Measurements from ENCODE around the gene RAG2. TPM values are rescaled to one million over a fixed set of nuclear protein-coding genes. Genes with fewer than 3 reads are reported as not detected.

Gene RAG2
- total RNA-seq, 1 experiment from 2014 or later, result not detected

- intact Hi-C loops (cut with micrococcal nuclease), result no loop called here
- H3K9ac ChIP-seq (ENCODE audit: low read length), result no peak overlapping the region
- ATAC-seq (no peak), DNase-seq (ENCODE audit: low read depth, low spot score) (no peak)
- no peaks in the 10 kb centered on the region for H3K36me3 ChIP-seq (ENCODE audit: control insufficient read depth in 1 of 2, insufficient read depth in 2 of 2, low read length in 2 of 2)
- no peaks in the 10 kb centered on the region for H3K9me2 ChIP-seq (ENCODE audit: insufficient read depth)
- CTCF ChIA-PET, result interaction anchor here (2.0 kb wide), 1 partner anchor 188 kb away, joined by 6 read pairs; no protein-coding TSS in a partner anchor
- BruUV-seq (replicated peaks), result no TSS peak
- no peak overlapping the region for H3K27ac ChIP-seq (ENCODE audit: low read depth, low read length)
- H2AFZ ChIP-seq (ENCODE audit: low read depth, low read length, poor library complexity, severe bottlenecking), result no peak overlapping the region
- no peak overlapping the region for H3K4me2 ChIP-seq (ENCODE audit: low read length)
- POLR2A ChIA-PET, result no interaction called here
- no peaks in the 10 kb centered on the region for H4K20me1 ChIP-seq (ENCODE audit: insufficient read depth)
- H3K79me2 ChIP-seq (ENCODE audit: insufficient read depth, low read length), result no peaks in the 10 kb centered on the region
- no peak for TF ChIP-seq SIN3A (IDR thresholded peaks at IDR 0.05; ENCODE audit: low read depth)
- TF ChIP-seq ATF3 (IDR thresholded peaks at IDR 0.05), result no peak
- no peak for TF ChIP-seq POLR2AphosphoS5 (IDR thresholded peaks at IDR 0.05; ENCODE audit: low read depth, low read length)
- TF ChIP-seq MAX (IDR thresholded peaks at IDR 0.05), result no peak
- no peak for TF ChIP-seq CBX3 (IDR thresholded peaks at IDR 0.05; ENCODE audit: low read depth)
- no peak overlapping the region for H3K4me3 ChIP-seq (replicated peaks in 1 of 2; ENCODE audit: low read depth in 1 of 2, low read length in 2 of 2)
- H3K4me1 ChIP-seq (ENCODE audit: control insufficient read depth in 1 of 2, insufficient read depth in 2 of 2, low read length in 2 of 2), result no peaks in the 10 kb centered on the region
- no peaks in the 10 kb centered on the region for H3K9me3 ChIP-seq (ENCODE audit: control insufficient read depth in 1 of 2, insufficient read depth in 1 of 2, low read depth in 1 of 2, low read length in 2 of 2)
- RAD21 ChIA-PET (ENCODE audit: low non-redundant PET in 1 of 2, low total read pairs in 2 of 2, uncharacterized antibody in 2 of 2, unreplicated experiment in 2 of 2), result no interaction called here
- peaks cover 23% of the 10 kb centered on the region; the same call in 1 of the 2 replicates for H3K27me3 ChIP-seq (ENCODE audit: insufficient read depth, low read length)
Observed at GRCh38 chr11:36558571-36559413, 39.2 kb downstream of the RAG2 start.

- RAD21 ChIA-PET (ENCODE audit: low non-redundant PET in 1 of 2, low total read pairs in 2 of 2, uncharacterized antibody in 2 of 2, unreplicated experiment in 2 of 2), result no interaction called here
- H3K4me3 ChIP-seq (replicated peaks in 1 of 2; ENCODE audit: low read depth in 1 of 2, low read length in 2 of 2), result no peak overlapping the region
- TF ChIP-seq JUND (IDR thresholded peaks at IDR 0.05) (no peak), EGR1 (IDR thresholded peaks at IDR 0.05; ENCODE audit: low read depth) (no peak), ZFX (IDR thresholded peaks at IDR 0.05) (no peak), ZNF274 (IDR thresholded peaks at IDR 0.05; ENCODE audit: low read depth, low read length) (no peak), YY1 (IDR thresholded peaks at IDR 0.05; ENCODE audit: extremely low read depth, insufficient replicate concordance, low read depth, low read length) (no peak), MAX (IDR thresholded peaks at IDR 0.05) (no peak), EZH2 (IDR thresholded peaks at IDR 0.05) (no peak), POLR2A (IDR thresholded peaks at IDR 0.05; ENCODE audit: borderline replicate concordance, extremely low read depth, insufficient read depth, insufficient read length) (no peak), CBX3 (IDR thresholded peaks at IDR 0.05; ENCODE audit: low read depth) (no peak), RAD21 (IDR thresholded peaks at IDR 0.05; ENCODE audit: low read depth) (no peak), TCF7L2 (IDR thresholded peaks at IDR 0.05; ENCODE audit: borderline replicate concordance, extremely low read depth, insufficient read depth, insufficient read length) (no peak), FOSL1 (IDR thresholded peaks at IDR 0.05; ENCODE audit: low read depth) (no peak), EZH2phosphoT487 (IDR thresholded peaks at IDR 0.05; ENCODE audit: borderline replicate concordance) (no peak), REST (IDR thresholded peaks at IDR 0.05; ENCODE audit: low read depth) (no peak), SIN3A (IDR thresholded peaks at IDR 0.05; ENCODE audit: low read depth) (no peak)
Observed at GRCh38 chr11:36557991-36558390, 40.0 kb downstream of the RAG2 start.

More at GRCh38 chr11:36557991-36558390, 40.0 kb downstream of the RAG2 start:
- Histone ChIP-seq H3K27me3 (ENCODE audit: insufficient read depth, low read length) (peaks cover 18% of the 10 kb centered on the region; the same call in 1 of the 2 replicates), H3K36me3 (ENCODE audit: control insufficient read depth in 1 of 2, insufficient read depth in 2 of 2, low read length in 2 of 2) (no peaks in the 10 kb centered on the region), H3K4me2 (ENCODE audit: low read length) (no peak overlapping the region), H3K9ac (ENCODE audit: low read length) (no peak overlapping the region), H3K9me3 (ENCODE audit: control insufficient read depth in 1 of 2, insufficient read depth in 1 of 2, low read depth in 1 of 2, low read length in 2 of 2) (no peaks in the 10 kb centered on the region), H3K4me1 (ENCODE audit: control insufficient read depth in 1 of 2, insufficient read depth in 2 of 2, low read length in 2 of 2) (no peaks in the 10 kb centered on the region), H4K20me1 (ENCODE audit: insufficient read depth) (no peaks in the 10 kb centered on the region), H3K9me2 (ENCODE audit: insufficient read depth) (no peaks in the 10 kb centered on the region), H3K27ac (ENCODE audit: low read depth, low read length) (no peak overlapping the region), H2AFZ (ENCODE audit: low read depth, low read length, poor library complexity, severe bottlenecking) (no peak overlapping the region), H3K79me2 (ENCODE audit: insufficient read depth, low read length) (no peaks in the 10 kb centered on the region)
- intact Hi-C loops (cut with micrococcal nuclease), result no loop called here
- ChIA-PET POLR2A (no interaction called here), CTCF (no interaction called here)
- no TSS peak for BruUV-seq (replicated peaks)
- DNase-seq (ENCODE audit: low read depth, low spot score), result no peak
- ATAC-seq, result no peak
